Lung (tissue), 12 donors: ENCODE data around the gene KLHDC9. TPM values are rescaled to one million over a fixed set of nuclear protein-coding genes. Genes with fewer than 3 reads are reported as not detected.

ENCODE experiments used
- ATAC-seq: fragments of 200-7000 bp; cut with Tn5 transposase; one replicate; pipeline ENCODE4 v1.9.1; 2020; ENCODE audit warnings: moderate number of reproducible peaks; ENCODE audit not compliant: insufficient read depth, low FRiP score
- DNase-seq, 3 donors: peaks; one replicate each; pipeline ENCODE4 v3.0.0-alpha.2; 2013 to 2017
- H3K27ac ChIP-seq, 2 donors: one replicate each; pipeline ENCODE4 v1.5.1; 2013; ENCODE audit warnings: mild to moderate bottlenecking in 2 of 2, moderate library complexity in 2 of 2, control low read depth in 1 of 2, inconsistent platforms in 1 of 2, low read depth in 1 of 2, low read length in 1 of 2
- H3K27me3 ChIP-seq, 3 donors: one replicate each; pipeline ENCODE4 v1.5.1; 2013; ENCODE audit warnings: low read length in 2 of 3; ENCODE audit not compliant: control insufficient read depth in 3 of 3, insufficient read depth in 3 of 3
- H3K36me3 ChIP-seq, 4 donors: one replicate each; pipeline ENCODE4 v1.5.1; 2013; ENCODE audit warnings: low read length in 4 of 4, mild to moderate bottlenecking in 1 of 4, moderate library complexity in 1 of 4; ENCODE audit not compliant: control insufficient read depth in 4 of 4, insufficient read depth in 4 of 4
- H3K4me1 ChIP-seq, 5 donors: one replicate each; pipeline ENCODE4 v1.5.1; 2013; ENCODE audit warnings: low read length in 5 of 5, mild to moderate bottlenecking in 2 of 5, moderate library complexity in 1 of 5; ENCODE audit not compliant: control insufficient read depth in 5 of 5, insufficient read depth in 5 of 5
- H3K4me3 ChIP-seq: one replicate; pipeline ENCODE4 v1.5.1; 2013; ENCODE audit warnings: mild to moderate bottlenecking, control low read depth, moderate library complexity
- H3K9ac ChIP-seq, 2 donors: one replicate each; pipeline ENCODE4 v1.5.1; 2013; ENCODE audit warnings: low read length in 2 of 2, control low read depth in 1 of 2; ENCODE audit not compliant: insufficient read depth in 1 of 2
- H3K9me3 ChIP-seq, 4 donors: one replicate each; pipeline ENCODE4 v1.5.1; 2013; ENCODE audit warnings: low read length in 3 of 4, mild to moderate bottlenecking in 1 of 4, moderate library complexity in 1 of 4; ENCODE audit not compliant: control insufficient read depth in 4 of 4, insufficient read depth in 3 of 4
- WGBS, 2 donors: extraction: QIAGEN DNeasy Blood & Tissue Kit; methylation state at CpG; one replicate each; pipeline ENCODE4 v1.1.7; 2013; 5-methylcytosine and 5-hydroxymethylcytosine counted together
- polyA plus RNA-seq, 2 donors: library from polyadenylated mRNA; stranded (reverse); fragments of 200-250 nt; gene quantifications; one replicate each; pipeline ENCODE4 v1.2.1, GENCODE V29; 2013
- total RNA-seq, 2 donors: library from RNA; depleted of rRNA in 1 of 2; stranded (reverse); fragments of >200 nt in 1 of 2; gene quantifications; one replicate each; pipeline ENCODE4 v1.2.1, GENCODE V29; 2014 to 2021
- TF ChIP-seq, protein P1 (sequence below): IDR thresholded peaks from 2 replicates; pipeline ENCODE4 v1.5.1; 2012; ENCODE audit warnings: mild to moderate bottlenecking; ENCODE audit errors: control extremely low read depth, extremely low read depth
- donor health status: control.
- donor health status: control.
- donor health status: Bipolar disorder and iron deficiency.
- donor health status: healthy.
- donor health status: DM: yes; HTN: yes; CAD: no.

KLHDC9 gene
- total and polyA plus RNA-seq, 4 donors, result 5.8 to 13.0 (median 7.8) TPM

DNA sequence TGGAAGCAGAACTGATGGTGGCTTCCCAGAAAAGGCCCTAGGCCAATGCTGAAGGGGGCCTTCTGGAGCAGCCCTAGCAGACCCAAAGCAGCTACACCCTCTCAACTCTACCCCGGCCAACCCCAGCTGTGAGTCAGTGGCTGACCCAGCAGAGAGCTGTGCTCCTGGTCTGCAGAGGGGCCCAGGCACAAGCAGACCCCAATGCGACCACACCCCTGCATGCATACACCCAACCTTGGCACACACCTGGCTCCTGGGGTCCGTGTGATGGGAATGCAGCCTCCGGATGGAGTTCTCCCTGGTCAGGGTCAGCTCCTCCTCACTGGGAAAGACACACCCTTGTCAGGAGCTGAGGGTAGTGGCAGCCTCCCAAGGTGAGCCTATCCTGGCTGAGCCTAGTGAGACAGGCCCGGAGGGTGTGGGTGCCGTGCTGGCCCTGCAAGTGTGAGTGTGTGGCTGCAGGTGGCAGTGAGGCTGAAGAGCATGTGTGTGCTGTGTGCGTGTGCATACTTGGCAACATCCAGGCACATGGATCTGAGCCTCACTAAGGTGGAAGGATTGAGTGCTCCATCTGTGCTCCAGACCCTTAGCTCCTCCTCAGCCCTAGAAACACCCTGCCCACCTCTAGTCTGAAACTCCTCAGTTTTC, 24.6 kb upstream of the KLHDC9 start:
- TF ChIP-seq, protein P1, sequence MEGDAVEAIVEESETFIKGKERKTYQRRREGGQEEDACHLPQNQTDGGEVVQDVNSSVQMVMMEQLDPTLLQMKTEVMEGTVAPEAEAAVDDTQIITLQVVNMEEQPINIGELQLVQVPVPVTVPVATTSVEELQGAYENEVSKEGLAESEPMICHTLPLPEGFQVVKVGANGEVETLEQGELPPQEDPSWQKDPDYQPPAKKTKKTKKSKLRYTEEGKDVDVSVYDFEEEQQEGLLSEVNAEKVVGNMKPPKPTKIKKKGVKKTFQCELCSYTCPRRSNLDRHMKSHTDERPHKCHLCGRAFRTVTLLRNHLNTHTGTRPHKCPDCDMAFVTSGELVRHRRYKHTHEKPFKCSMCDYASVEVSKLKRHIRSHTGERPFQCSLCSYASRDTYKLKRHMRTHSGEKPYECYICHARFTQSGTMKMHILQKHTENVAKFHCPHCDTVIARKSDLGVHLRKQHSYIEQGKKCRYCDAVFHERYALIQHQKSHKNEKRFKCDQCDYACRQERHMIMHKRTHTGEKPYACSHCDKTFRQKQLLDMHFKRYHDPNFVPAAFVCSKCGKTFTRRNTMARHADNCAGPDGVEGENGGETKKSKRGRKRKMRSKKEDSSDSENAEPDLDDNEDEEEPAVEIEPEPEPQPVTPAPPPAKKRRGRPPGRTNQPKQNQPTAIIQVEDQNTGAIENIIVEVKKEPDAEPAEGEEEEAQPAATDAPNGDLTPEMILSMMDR, result no peak
- Histone ChIP-seq H3K4me3 (no peak overlapping the region), H3K27ac (no peak overlapping the region), H3K9me3 (no peaks in the 10 kb centered on the region), H3K36me3 (peaks cover 0 to 2% (median 0%) of the 10 kb centered on the region in 4 donors), H3K9ac (no peak overlapping the region), H3K27me3 (no peaks in the 10 kb centered on the region), H3K4me1 (no peaks in the 10 kb centered on the region)
- ATAC-seq (no peak), DNase-seq (no peak)
- WGBS, 2 donors, result 76% methylated on average over 7 of the region's 7 CpGs

GRCh38 chr1:161074676-161075368, 23.3 kb upstream of the KLHDC9 start:
- 84 to 91% methylated on average over 12 of the region's 12 CpGs for WGBS, 2 donors
- no peak for DNase-seq

DNA sequence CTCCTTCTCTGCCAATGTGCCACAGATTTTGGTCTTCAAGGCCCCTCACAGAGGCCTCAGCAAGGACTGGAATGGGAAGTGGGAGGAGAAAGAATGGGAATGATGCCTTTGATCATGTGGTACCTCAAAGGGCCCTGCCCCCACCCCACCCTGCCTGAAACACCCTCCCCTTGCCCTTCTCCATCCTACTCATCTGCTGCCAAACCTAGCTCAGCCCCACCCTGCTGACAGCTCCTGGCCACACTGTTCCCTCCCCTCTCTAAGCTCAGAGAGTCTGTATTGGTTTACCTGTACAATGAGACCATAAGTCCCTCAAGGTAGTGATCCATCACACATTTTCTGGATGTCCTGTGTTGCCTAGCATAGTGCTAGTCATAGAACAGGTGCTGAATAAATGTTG, 21.8 kb upstream of the KLHDC9 start:
- peaks cover 0 to 4% (median 0%) of the 10 kb centered on the region in 4 donors for H3K9me3 ChIP-seq
- no peak overlapping the region for H3K27ac ChIP-seq
- peaks cover 0 to 2% (median 0%) of the 10 kb centered on the region in 4 donors for H3K36me3 ChIP-seq
- peaks cover 0 to 6% (median 0%) of the 10 kb centered on the region in 3 donors for H3K27me3 ChIP-seq
- H3K9ac ChIP-seq, result no peak overlapping the region
- ATAC-seq (no peak), DNase-seq (no peak)
- no peak overlapping the region for H3K4me3 ChIP-seq
- H3K4me1 ChIP-seq, result no peaks in the 10 kb centered on the region
- TF ChIP-seq, protein P1, result no peak

More at GRCh38 chr1:161074676-161075368, 23.3 kb upstream of the KLHDC9 start:
- TF ChIP-seq, protein P1, result no peak
- peaks cover 0 to 4% (median 0%) of the 10 kb centered on the region in 4 donors for H3K9me3 ChIP-seq
- no peak for ATAC-seq
- H3K4me3 ChIP-seq, result no peak overlapping the region
- peaks cover 0 to 2% (median 0%) of the 10 kb centered on the region in 4 donors for H3K36me3 ChIP-seq
- peaks cover 0 to 6% (median 0%) of the 10 kb centered on the region in 3 donors for H3K27me3 ChIP-seq
- no peak overlapping the region for H3K27ac ChIP-seq
- no peak overlapping the region for H3K9ac ChIP-seq
- H3K4me1 ChIP-seq, result no peaks in the 10 kb centered on the region
